ENCODE results near the gene OR2L3. TPM values are rescaled to one million over a fixed set of nuclear protein-coding genes. Genes with fewer than 3 reads are reported as not detected.

The OR2L3 gene
- not detected for total RNA-seq
- 0.27 TPM for total RNA-seq (2013)

GRCh38 chr1:248046536-248046935 is at the start of gene OR2L3:
Gene OR2L3, plus strand, starts transcription at chr1:248046836. Its CDS starts 13,846 bp downstream, at chr1:248060682.
- H3K4me3 Mint-ChIP-seq = no peak within 1 kb of the TSS
- TF ChIP-seq CTCF (IDR thresholded peaks at IDR 0.05) = no peak
- Histone ChIP-seq H3K4me1 (ENCODE audit: control insufficient read depth, insufficient read depth, low read length) (no peaks in the 10 kb centered on the region), H3K36me3 (ENCODE audit: control insufficient read depth, insufficient read depth, low read length) (no peaks in the 10 kb centered on the region), H3K27ac (ENCODE audit: low read length) (no peak within 1 kb of the TSS), H3K4me3 (ENCODE audit: low read length) (no peak within 1 kb of the TSS), H3K27me3 (ENCODE audit: control insufficient read depth, insufficient read depth, low read length) (no peaks in the 10 kb centered on the region), H3K9me3 (ENCODE audit: control insufficient read depth, insufficient read depth, low read length) (no peaks in the 10 kb centered on the region)
- peaks cover 8 to 11% of the 10 kb centered on the region in 2 donors for H3K9me3 Mint-ChIP-seq
- intact Hi-C loops (cut with micrococcal nuclease) = no loop called here
- H3K27me3 Mint-ChIP-seq (ENCODE audit: low read depth in 2 of 2) = no peaks in the 10 kb centered on the region
- ATAC-seq (no peak), DNase-seq (no peak)
- 94% methylated on average over 2 of the region's 2 CpGs for WGBS (ENCODE audit: insufficient coverage)
- no peak within 1 kb of the TSS for H3K27ac Mint-ChIP-seq
- H3K36me3 Mint-ChIP-seq = peaks cover 5% of the 10 kb centered on the region
- H3K4me1 Mint-ChIP-seq = no peaks in the 10 kb centered on the region

- Mint-ChIP-seq H3K4me3 (no peak overlapping the region), H3K4me1 (no peaks in the 10 kb centered on the region), H3K27ac (no peak overlapping the region), H3K36me3 (no peaks in the 10 kb centered on the region), H3K9me3 (peaks cover 9 to 11% of the 10 kb centered on the region in 2 donors), H3K27me3 (ENCODE audit: low read depth in 2 of 2) (no peaks in the 10 kb centered on the region)
- ATAC-seq (no peak), DNase-seq (no peak)
- Histone ChIP-seq H3K4me3 (ENCODE audit: low read length) (no peak overlapping the region), H3K27ac (ENCODE audit: low read length) (no peak overlapping the region), H3K36me3 (ENCODE audit: control insufficient read depth, insufficient read depth, low read length) (no peaks in the 10 kb centered on the region), H3K4me1 (ENCODE audit: control insufficient read depth, insufficient read depth, low read length) (no peaks in the 10 kb centered on the region), H3K27me3 (ENCODE audit: control insufficient read depth, insufficient read depth, low read length) (no peaks in the 10 kb centered on the region), H3K9me3 (ENCODE audit: control insufficient read depth, insufficient read depth, low read length) (no peaks in the 10 kb centered on the region)
- 100% methylated on average over 1 of the region's 2 CpGs for WGBS (ENCODE audit: insufficient coverage)
- intact Hi-C loops (cut with micrococcal nuclease) = no loop called here
- TF ChIP-seq CTCF (IDR thresholded peaks at IDR 0.05) = no peak
Observed at GRCh38 chr1:247998811-247999210, 47.8 kb upstream of the OR2L3 start.

GRCh38 chr1:248000169-248000568 is 46.5 kb upstream of the OR2L3 start:
- no peaks in the 10 kb centered on the region for H3K36me3 ChIP-seq (ENCODE audit: control insufficient read depth, insufficient read depth, low read length)
- Mint-ChIP-seq H3K4me3 (no peak overlapping the region), H3K9me3 (peaks cover 9 to 11% of the 10 kb centered on the region in 2 donors), H3K27me3 (ENCODE audit: low read depth in 2 of 2) (no peaks in the 10 kb centered on the region), H3K36me3 (no peaks in the 10 kb centered on the region), H3K27ac (no peak overlapping the region), H3K4me1 (no peaks in the 10 kb centered on the region)
- no peak overlapping the region for H3K27ac ChIP-seq (ENCODE audit: low read length)
- H3K27me3 ChIP-seq (ENCODE audit: control insufficient read depth, insufficient read depth, low read length) = no peaks in the 10 kb centered on the region
- H3K4me3 ChIP-seq (ENCODE audit: low read length) = no peak overlapping the region
- intact Hi-C loops (cut with micrococcal nuclease) = no loop called here
- DNase-seq (no peak), ATAC-seq (no peak)
- no peak for TF ChIP-seq CTCF (IDR thresholded peaks at IDR 0.05)
- WGBS (ENCODE audit: insufficient coverage) = no CpG with 5 or more reads among the region's 1 CpG
- no peaks in the 10 kb centered on the region for H3K4me1 ChIP-seq (ENCODE audit: control insufficient read depth, insufficient read depth, low read length)
- no peaks in the 10 kb centered on the region for H3K9me3 ChIP-seq (ENCODE audit: control insufficient read depth, insufficient read depth, low read length)

- no CpG with 5 or more reads among the region's 1 CpG for WGBS (ENCODE audit: insufficient coverage)
- DNase-seq = no peak
- H3K36me3 Mint-ChIP-seq = peaks cover 24% of the 10 kb centered on the region
Observed at GRCh38 chr1:248007778-248008177, 38.9 kb upstream of the OR2L3 start.

More at GRCh38 chr1:248007778-248008177, 38.9 kb upstream of the OR2L3 start:
- no peak for ATAC-seq
- no peak for TF ChIP-seq CTCF (IDR thresholded peaks at IDR 0.05)
- no peaks in the 10 kb centered on the region for H3K4me1 ChIP-seq (ENCODE audit: control insufficient read depth, insufficient read depth, low read length)
- no peaks in the 10 kb centered on the region for H3K36me3 ChIP-seq (ENCODE audit: control insufficient read depth, insufficient read depth, low read length)
- no peak overlapping the region for H3K27ac ChIP-seq (ENCODE audit: low read length)
- Mint-ChIP-seq H3K4me1 (no peaks in the 10 kb centered on the region), H3K27ac (no peak overlapping the region), H3K9me3 (peaks cover 24 to 31% of the 10 kb centered on the region in 2 donors), H3K27me3 (ENCODE audit: low read depth in 2 of 2) (no peaks in the 10 kb centered on the region), H3K4me3 (no peak overlapping the region)
- H3K27me3 ChIP-seq (ENCODE audit: control insufficient read depth, insufficient read depth, low read length) = no peaks in the 10 kb centered on the region
- no peak overlapping the region for H3K4me3 ChIP-seq (ENCODE audit: low read length)
- intact Hi-C loops (cut with micrococcal nuclease) = no loop called here
- H3K9me3 ChIP-seq (ENCODE audit: control insufficient read depth, insufficient read depth, low read length) = peaks cover 2% of the 10 kb centered on the region
